CD4-positive, alpha-beta T cell treated with Interleukin-6 for 4 hours (primary cell): Measurements from ENCODE around the gene GABRA6.
"Not testable (repeated sequence)": the region's sequence is repeated elsewhere in the genome, so short reads cannot be mapped to it uniquely, and the experiment has no call there.

ENCODE experiments used
- DNase-seq: peaks from one replicate; pipeline ENCODE4 v3.0.0-alpha.2; 2020; ENCODE audit warnings: mixed read lengths

The GABRA6 gene

DNA sequence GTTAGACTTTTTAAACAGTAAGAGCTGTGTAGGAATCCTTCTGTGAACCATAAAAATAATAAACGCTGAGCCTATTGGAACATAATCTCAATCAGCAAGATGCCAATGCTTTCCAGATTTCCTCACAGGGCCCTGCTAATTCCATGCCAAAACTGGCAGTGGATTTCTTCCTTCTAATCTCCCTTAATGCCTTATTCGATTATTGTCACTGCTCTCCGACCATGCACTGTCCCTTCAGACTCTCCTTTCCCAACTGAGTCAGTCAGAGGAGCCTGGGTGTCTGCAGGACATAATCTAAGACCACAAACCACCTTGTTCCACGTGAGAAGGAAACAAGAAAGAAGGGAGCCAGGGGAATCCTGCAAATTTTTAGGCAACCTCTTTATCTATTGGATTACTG is at the start of gene GABRA6:
TSS of gene GABRA6 (plus strand) at position 261 of the 400 bp plus-strand sequence. CDS start 269 bp downstream, outside the sequence.
- DNase-seq = no peak

DNA sequence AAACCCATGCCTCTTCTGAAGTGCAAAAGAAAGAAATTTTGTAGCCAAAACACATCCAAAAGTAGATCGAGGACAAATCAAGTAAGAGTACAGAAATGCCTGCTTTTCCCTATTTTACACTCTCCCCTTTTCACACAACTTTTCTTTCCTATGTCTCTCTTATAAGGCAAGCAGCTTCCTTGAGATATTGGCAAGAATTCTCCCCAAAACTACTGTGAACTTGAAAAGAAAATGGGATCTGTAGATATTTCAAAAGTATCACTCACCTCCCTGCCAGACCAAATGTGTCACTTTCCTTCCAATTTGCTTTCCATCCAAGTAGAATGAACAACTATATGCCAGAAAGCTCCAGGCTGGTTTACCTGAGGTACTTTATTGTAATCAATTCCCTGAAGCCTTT is 47.9 kb upstream of the GABRA6 start:
- DNase-seq = no peak

DNA sequence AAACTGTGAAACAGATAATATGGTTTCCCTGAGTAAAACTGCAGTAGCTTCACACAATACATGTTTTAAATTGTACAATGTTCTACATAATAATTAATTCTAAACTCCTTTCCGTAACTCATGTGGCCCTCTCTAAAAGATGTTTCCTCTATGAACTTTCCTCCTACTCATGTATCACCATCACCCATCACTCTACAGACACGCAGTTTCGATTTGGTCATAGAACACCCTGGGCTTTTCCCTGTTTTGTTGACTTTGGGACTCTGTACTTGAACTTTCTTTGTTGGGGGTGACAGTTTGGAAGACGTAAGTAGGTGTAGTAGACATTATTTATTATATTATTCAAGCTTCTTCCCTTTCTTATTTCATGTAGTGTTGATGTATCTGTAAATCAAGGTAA is 44.1 kb upstream of the GABRA6 start:
- no peak for DNase-seq

DNA sequence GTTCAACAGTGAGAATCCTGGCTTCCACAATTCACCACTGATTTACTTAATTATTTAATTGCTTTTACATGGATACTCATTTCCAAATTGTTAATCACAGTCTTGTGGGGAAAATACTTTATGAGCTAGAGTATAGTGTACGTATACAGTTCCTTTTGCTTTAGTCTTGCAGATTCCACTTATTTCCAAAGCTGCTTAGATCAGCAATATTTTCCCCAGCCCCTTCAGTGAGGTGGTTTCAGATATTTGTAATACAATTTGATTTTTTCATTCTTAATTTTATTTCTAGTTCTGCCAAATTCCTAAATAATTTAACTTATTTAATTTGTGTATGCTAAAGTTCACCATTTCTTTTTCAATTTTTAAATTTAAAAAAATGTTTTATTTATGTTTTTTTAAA is 40.3 kb upstream of the GABRA6 start:
- DNase-seq = no peak

DNA sequence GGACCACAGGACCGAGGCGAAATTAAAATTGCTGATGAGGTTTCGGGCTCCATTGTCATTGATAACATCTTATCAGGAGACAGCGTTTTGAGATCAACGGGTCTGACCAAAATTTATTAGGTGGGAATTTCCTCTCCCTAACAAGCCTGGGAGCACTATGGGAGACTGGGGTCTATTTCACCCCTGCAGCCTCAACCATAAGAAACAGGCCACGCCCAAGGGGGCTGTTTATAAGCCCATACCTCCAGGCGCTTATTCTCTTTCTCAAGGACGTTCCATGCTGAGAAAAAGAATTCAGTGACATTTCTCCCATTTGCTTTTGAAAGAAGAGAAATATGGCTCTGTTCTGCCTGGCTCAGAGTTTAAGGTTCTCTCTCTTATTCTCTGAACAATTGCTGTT is 33.6 kb upstream of the GABRA6 start:
- not testable (repeated sequence) for DNase-seq

DNA sequence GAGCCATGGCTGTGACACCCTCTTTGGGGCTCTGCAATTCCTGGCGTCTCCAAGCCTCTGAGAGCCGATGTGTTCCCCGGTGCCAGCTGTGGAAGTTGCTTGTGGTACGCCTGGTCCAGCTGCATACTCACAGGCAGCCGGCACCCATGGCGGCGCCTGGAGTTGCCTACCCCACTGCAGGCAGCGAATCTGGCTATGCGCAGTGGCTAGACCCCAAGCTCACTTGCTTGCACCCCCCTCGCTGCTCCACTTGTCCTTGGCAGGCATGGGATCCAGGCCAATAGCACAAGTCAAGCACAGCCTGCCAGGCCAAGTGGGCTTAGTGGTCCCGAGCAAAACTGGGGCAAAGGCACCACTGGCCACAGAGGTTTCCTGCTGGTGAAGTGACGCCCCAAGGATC is 24.7 kb upstream of the GABRA6 start:
- DNase-seq = no peak

DNA sequence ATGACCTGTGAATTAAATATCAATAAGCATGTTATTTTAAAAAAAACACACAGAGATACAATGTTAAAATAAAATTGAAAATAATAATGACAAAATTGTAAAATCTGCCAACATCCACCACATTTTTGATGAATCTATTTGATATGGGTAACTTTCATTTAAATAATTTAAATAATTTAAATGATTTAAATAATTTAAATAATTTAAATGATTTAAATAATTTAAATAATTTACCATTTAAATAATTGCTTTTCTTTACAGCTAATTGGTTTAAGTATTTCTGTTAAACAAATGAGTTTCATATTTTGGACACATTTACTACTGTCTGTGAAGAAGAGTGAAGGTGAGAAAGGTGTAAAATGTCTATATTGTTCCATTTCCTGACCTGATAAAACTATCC is 22.1 kb upstream of the GABRA6 start:
- no peak for DNase-seq

DNA sequence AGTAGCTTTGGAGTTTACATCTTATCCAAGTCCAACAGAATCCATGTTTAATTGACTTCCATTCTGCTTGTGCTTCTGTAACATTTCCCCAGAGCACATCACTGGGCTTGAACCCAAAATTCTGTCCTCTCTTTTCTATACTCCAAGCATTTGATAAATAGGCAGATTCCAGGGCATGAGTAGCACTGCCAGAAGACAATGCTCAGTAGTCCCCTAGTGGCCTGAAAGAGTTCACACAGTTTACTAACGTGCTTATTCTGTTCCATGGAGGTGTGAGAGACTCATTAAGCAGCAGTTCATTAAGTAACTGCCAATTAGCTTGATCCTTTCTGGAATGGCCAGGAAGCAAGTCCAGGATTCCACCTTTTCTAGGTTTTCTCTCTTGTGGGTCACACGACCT is 9.4 kb upstream of the GABRA6 start:
- DNase-seq = no peak

DNA sequence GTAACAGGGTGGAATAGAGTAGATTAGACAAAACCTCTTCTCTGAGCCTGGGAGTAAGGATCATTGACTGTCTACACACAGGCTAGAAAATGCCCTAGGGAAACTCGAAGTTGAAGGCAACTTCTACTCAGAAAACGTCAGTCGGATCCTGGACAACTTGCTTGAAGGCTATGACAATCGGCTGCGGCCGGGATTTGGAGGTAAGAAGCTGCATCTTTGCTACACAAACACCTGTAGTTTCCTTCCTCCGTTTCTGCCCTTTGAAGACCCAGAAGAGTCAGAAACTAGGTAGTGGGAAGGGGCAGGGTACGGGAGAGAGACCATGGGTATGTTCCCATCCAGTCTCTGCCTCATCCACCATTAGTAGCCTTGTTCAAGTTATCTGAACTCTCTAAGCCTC is 628 bp downstream of the GABRA6 start:
- DNase-seq = no peak

DNA sequence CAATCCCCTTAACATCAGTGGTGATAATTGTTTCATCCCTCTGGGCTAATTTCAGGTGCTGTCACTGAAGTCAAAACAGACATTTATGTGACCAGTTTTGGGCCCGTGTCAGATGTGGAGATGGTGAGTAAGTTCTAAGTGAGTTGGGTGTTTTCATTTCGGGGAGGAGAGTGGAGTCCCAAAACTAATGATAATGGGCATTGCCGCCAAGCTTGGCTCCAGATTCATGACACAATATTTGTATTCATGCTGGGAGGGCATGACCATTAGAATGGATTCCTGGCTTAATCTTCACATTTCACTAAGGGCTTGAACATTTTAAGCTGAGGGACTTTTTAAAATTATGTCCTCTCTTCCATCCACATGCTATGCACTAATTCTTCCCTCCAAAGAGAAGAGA is 1.4 kb downstream of the GABRA6 start:
- no peak for DNase-seq

DNA sequence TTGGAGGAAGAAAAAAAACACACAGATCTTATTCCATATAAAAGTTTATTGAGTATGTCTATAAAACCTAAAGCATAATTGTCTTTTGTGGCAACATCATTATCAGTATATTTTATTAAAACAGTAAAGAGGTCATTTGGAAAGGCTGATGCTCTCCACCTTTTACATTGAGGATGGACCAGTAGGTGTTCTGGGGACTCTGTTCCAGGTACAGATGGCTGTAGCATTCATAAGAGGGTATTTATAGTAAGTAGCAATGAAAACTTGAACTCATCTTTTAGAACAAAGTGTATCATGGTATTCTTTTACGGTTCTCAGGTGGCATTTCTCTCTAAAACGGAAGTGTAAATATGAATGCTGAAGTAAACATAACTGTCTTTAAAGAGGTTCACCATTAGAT is 1.8 kb downstream of the GABRA6 start:
- no peak for DNase-seq

DNA sequence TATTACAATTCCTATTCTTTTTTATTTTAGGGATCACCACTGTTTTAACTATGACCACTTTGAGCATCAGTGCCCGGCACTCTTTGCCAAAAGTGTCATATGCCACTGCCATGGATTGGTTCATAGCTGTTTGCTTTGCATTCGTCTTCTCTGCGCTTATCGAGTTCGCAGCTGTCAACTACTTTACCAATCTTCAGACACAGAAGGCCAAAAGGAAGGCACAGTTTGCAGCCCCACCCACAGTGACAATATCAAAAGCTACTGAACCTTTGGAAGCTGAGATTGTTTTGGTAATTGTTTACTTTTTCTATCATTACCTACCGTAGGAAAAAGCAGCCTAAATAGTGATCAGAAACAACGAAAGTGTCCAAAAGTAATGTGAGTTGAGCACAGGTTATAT is 6.4 kb downstream of the GABRA6 start:
- no peak for DNase-seq

DNA sequence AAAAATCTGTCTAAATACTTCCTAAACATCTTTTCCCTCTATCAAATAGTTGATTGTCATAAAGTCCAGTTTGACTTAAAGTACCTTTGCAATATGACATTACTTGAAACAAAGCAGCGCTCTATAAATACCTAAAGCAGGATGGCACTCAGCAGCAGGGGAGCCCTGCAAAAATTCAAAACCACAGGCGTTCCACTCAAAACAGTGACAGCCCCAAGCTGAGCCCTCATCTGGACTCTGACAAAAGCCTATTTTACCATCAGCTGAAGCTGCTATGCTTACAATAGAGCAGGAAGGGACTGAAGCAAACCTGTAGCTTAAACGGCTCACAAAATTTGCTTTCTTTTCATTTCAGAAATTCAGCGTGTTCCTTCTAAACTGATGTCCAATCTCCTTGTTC is 11.5 kb downstream of the GABRA6 start:
- no peak for DNase-seq

DNA sequence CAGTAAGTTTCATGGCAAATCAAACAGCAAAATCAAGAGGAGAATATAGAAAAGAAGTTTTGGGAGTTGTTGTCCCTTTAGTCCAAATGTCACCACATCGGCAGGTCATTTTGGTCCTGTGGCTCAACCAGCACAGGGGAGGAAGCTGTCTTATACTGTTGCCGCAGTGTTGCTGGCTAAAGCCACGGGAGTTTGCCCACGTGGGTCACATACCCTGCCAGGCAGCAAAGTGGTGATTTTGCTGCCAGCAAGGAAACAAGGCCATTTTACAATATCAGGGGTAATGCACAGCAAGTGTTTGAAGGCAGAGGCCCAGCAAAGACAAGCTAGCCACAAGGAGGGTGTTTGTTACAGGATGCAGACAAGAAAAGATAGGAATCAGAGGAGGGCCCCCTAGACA is 14.5 kb downstream of the GABRA6 start:
- DNase-seq = no peak

DNA sequence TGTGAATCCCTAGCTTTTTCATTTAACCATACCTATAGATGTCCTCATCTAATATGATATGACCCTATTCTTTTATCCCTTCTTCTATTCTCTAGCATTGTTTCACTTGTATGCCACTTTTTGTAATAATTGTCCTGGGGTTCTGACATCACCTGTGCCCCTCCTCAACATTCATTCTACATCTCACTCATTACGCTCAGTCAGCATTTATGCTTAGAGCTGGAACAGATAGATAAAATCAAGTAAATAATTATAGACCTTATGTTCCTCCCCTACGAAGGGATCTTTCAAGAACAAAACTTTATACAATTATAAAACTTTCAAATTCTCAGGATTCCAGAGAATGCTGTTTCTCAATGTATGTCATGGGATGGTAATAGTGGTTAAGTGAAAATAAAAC is 18.0 kb downstream of the GABRA6 start:
- no peak for DNase-seq

DNA sequence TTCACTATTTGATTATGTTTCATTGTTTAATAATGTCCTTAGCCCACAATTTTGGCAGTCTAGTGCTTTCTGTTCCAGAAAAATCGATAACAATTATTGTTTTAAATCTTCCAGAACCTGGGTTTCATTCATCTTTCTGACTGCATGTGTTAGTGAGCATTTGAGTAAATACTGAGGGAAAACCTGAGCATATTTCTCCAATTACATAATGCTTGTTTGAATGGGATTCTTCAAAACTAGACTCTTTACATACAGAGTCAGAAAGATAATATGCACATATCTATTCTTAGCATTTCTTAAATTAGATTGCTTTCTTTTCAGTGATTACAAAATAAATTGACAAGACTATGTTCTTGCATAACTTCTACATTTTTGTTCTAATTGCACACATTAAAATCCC is 21.9 kb downstream of the GABRA6 start:
- DNase-seq = no peak

DNA sequence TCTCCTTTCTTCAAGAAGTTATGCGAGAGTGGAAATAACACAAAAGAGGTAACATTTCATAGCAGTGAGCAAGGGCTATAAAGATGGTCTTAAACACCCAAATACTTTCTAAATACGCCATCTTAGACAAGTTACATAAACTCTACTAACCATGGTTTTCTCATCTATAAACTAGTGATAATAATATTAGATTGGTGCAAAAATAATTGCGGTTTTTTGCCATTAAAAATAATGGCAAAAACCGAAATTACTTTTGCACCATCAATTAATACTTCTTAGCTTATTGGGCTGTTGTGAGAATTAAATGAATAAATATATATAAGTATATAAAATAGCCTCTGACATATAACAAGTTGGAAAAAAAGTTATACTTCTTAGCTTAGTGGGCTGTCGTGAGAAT is 23.7 kb downstream of the GABRA6 start:
- DNase-seq = no peak

DNA sequence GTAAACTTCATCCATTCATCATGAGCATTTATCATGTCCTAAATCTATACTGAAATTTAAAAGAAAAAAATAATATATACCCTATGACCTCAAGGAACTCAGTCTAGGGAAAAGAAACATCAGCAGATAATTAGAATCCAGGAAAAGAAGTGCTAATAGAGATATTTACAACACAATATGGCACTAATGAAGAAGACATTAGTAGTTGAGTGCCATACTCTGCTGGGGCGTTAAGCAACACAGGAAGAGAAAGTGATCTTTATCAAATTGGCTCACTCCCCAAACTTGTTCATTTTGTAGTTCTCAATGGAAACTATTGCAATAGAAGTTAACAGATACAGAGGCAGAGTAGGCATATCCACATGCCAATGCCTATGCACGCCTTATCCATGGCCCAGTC is 27.5 kb downstream of the GABRA6 start:
- DNase-seq = no peak

DNA sequence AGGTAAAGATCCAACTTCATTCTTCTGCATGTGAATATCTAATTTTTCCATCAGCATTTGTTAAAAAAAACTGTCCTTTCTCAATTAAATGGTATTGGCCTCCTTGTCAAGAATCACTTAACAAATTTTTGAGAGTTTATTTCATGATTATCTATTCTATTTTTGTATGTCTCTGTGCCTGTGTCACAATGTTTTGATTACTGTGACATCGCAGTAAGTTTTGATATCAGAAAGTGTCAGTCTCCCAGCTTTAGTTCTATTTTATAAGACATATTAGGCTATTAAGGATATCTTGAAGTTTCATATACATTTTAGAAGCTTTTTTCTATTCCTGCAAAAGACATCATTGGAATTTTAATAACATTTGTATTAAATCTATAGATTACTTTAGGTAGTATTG is 33.6 kb downstream of the GABRA6 start:
- no peak for DNase-seq

DNA sequence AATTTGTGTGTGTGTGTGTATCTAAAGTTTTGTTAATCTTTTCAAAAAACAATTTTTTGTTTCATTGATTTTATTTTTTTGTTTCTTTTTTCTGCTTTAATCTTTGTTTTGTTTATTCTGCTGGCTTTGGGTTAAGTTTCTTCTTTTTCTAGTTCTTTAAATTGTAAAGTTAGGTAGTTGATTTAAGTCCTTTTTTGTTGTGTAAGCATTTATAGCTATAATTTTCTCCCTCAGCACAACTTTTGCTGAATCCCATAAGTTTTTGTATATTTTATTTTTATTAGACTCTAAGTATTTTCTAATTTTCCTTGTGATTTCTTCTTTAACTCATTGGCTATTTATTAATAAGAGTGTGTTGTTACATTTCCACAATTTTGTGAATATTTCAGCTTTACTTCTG is 34.9 kb downstream of the GABRA6 start:
- no peak for DNase-seq

DNA sequence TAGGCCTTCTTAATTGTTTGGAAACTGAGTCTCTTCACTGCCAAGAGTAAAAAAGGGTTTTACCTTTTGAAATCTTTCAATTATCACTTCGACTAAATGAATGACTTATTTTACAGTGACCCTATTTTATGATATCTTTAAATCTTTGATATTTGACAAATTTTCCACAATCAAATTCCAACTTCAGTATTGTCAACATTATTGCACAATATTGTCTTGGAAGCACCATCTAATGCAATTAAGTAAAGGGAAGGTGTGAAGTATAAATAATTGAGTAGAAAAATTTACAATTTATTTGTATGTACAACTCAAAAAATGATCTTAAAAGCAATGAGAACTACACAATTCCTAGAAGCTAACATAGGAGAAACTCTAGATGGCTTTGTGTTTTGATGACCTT is 49.2 kb downstream of the GABRA6 start:
- DNase-seq = no peak

DNA sequence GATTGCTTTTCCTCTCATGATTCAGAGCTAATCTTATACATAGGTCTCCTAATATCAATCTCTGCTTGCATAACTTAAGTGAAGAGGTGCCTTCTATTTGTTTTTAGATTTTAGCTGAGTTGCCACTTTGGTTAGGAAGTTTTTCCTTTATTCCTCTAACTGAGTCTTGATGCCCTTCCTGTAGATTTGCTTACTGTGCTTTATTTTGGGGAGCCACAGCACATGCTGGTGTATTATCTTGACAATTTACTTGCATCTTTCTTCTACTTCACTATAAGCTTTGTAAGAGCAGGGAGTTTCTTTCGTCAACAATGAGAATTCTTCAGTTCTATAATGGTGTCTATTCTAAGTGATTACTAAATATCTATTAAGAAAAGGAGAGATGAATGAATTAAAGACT is 54.9 kb downstream of the GABRA6 start:
- DNase-seq = no peak

DNA sequence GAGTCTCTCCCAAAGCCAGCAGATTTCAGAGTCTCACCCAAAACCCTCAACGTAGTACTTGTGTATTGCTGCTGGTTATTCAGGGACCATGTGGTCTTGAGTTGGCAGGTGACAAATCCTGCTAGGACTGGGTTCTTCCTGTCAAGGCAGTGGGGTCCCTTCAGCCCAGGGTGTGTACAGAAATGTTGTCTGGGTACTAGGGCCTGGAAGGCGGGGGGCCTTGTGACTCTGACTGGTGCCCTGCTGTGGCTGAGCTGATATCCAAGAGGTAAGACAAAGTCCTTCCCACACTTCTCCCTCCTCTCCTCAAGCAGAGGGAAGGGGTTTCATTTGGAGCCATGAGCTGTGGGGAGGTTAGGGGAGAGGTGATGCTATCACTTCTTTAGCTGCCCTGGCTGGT is 58.8 kb downstream of the GABRA6 start:
- no peak for DNase-seq

DNA sequence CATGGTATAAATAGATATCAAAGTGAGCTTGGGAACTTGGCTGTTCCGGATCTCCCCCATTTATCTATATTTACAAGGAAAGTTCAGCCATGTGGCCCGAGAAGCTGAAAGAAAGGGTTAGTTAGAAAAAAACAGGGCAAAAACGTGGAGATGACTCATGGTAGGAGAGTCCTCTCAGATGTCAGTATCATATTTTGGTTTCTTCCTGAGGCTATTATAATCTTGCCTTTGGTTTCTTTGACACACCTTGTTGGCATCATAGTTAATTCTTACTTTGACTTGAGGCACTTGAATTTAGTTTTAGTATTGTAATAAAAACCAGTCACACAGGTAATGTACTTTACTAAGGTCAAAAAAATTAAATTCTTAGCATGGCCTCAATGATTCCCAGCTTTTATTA is 59.9 kb downstream of the GABRA6 start:
- no peak for DNase-seq

DNA sequence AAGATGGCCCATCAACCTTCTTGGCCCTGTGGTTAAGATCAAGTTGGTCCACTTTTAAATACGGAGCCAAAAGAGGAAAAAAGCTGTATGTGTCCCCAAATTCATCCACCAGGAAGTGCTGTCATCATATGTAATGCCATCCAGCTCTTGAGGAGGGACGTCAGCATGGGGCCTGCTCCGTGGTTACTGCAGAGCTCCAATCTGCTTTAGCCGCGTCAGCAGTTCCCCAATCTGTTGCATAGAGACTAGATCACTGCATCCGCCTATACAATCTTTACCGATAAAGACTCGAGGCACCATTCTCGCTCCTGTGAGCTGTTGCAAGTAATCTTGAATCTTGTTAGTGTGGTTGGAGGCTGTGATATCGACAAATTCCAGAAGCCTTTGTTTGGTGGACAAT is 65.7 kb downstream of the GABRA6 start:
- no peak for DNase-seq
